Measurements from ENCODE around the gene CRP. TPM values are rescaled to one million over a fixed set of nuclear protein-coding genes. Genes with fewer than 3 reads are reported as not detected.
"Not testable (repeated sequence)": the region's sequence is repeated elsewhere in the genome, so short reads cannot be mapped to it uniquely, and the experiment has no call there.

CRP gene
- polyA plus RNA-seq (ENCODE audit: insufficient read length in 4 of 4), result not detected

- DNase-seq (ENCODE audit: low read depth in 4 of 4, low spot score in 3 of 4), result no peak
Observed at GRCh38 chr1:159714529-159714928, at the start of gene CRP. Gene CRP, minus strand, starts transcription at chr1:159714589. Its CDS starts 104 bp downstream, at chr1:159714485.

GRCh38 chr1:159763686-159764085 lies 49.3 kb upstream of the CRP start:
- no peak for DNase-seq (ENCODE audit: low read depth in 4 of 4, low spot score in 3 of 4)

- no peak for DNase-seq (ENCODE audit: low read depth in 4 of 4, low spot score in 3 of 4)
Observed at GRCh38 chr1:159756397-159756796, 42.0 kb upstream of the CRP start.

- no peak for DNase-seq (ENCODE audit: low read depth in 4 of 4, low spot score in 3 of 4)
Observed at GRCh38 chr1:159755451-159756007, 41.1 kb upstream of the CRP start.

- peak in 2 of 4 donors; percentile 7 to 12 for DNase-seq (ENCODE audit: low read depth in 4 of 4, low spot score in 3 of 4)
Observed at GRCh38 chr1:159753386-159753785, 39.0 kb upstream of the CRP start.

GRCh38 chr1:159752135-159752580 lies 37.8 kb upstream of the CRP start:
- no peak for DNase-seq (ENCODE audit: low read depth in 4 of 4, low spot score in 3 of 4)

- DNase-seq (ENCODE audit: low read depth in 4 of 4, low spot score in 3 of 4), result no peak
Observed at GRCh38 chr1:159751031-159751430, 36.6 kb upstream of the CRP start.

- DNase-seq (ENCODE audit: low read depth in 4 of 4, low spot score in 3 of 4), result no peak
Observed at GRCh38 chr1:159750621-159751020, 36.2 kb upstream of the CRP start.

GRCh38 chr1:159749630-159750029 lies 35.2 kb upstream of the CRP start:
- DNase-seq (ENCODE audit: low read depth in 4 of 4, low spot score in 3 of 4), result no peak

- no peak for DNase-seq (ENCODE audit: low read depth in 4 of 4, low spot score in 3 of 4)
Observed at GRCh38 chr1:159748370-159748769, 34.0 kb upstream of the CRP start.

- DNase-seq (ENCODE audit: low read depth in 4 of 4, low spot score in 3 of 4), result no peak
Observed at GRCh38 chr1:159746666-159747065, 32.3 kb upstream of the CRP start.

GRCh38 chr1:159743651-159744410 lies 29.4 kb upstream of the CRP start:
- no peak for DNase-seq (ENCODE audit: low read depth in 4 of 4, low spot score in 3 of 4)

GRCh38 chr1:159737238-159737916 lies 23.0 kb upstream of the CRP start:
- DNase-seq (ENCODE audit: low read depth in 4 of 4, low spot score in 3 of 4), result no peak

- DNase-seq (ENCODE audit: low read depth in 4 of 4, low spot score in 3 of 4), result not testable (repeated sequence)
Observed at GRCh38 chr1:159723188-159723587, 8.8 kb upstream of the CRP start.

- no peak for DNase-seq (ENCODE audit: low read depth in 4 of 4, low spot score in 3 of 4)
Observed at GRCh38 chr1:159719990-159720389, 5.6 kb upstream of the CRP start.

GRCh38 chr1:159715855-159716254 lies 1.5 kb upstream of the CRP start:
- DNase-seq (ENCODE audit: low read depth in 4 of 4, low spot score in 3 of 4), result no peak

- DNase-seq (ENCODE audit: low read depth in 4 of 4, low spot score in 3 of 4), result no peak
Observed at GRCh38 chr1:159712080-159712479, 2.3 kb downstream of the CRP start.

GRCh38 chr1:159707472-159708260 lies 6.7 kb downstream of the CRP start:
- DNase-seq (ENCODE audit: low read depth in 4 of 4, low spot score in 3 of 4), result no peak

GRCh38 chr1:159705904-159706256 lies 8.5 kb downstream of the CRP start:
- DNase-seq (ENCODE audit: low read depth in 4 of 4, low spot score in 3 of 4), result no peak

- no peak for DNase-seq (ENCODE audit: low read depth in 4 of 4, low spot score in 3 of 4)
Observed at GRCh38 chr1:159705251-159705903, 9.0 kb downstream of the CRP start.

Data from right renal pelvis (tissue), 4 donors.